Measurements from ENCODE around the gene PRMT9.

PRMT9 gene

GRCh38 chr4:147617841-147618691 lies 65.9 kb downstream of the PRMT9 start:
- DNase-seq, result peak; percentile 30 to 33

GRCh38 chr4:147617173-147617840 lies 66.7 kb downstream of the PRMT9 start, which contains the start of gene TMEM184C:
TSS of gene TMEM184C (plus strand) at chr4:147617397. CDS start at chr4:147617957, 560 bp downstream.
- DNase-seq, result peak; percentile 92 to 98

- DNase-seq, result no peak
Observed at GRCh38 chr4:147616849-147617172, 67.2 kb downstream of the PRMT9 start.

- DNase-seq, result no peak
Observed at GRCh38 chr4:147610686-147611085, 73.3 kb downstream of the PRMT9 start.

GRCh38 chr4:147607471-147607870 lies 76.5 kb downstream of the PRMT9 start:
- no peak for DNase-seq

GRCh38 chr4:147605499-147605898 lies 78.5 kb downstream of the PRMT9 start:
- DNase-seq, result no peak

GRCh38 chr4:147599769-147600168 lies 84.2 kb downstream of the PRMT9 start:
- no peak for DNase-seq

GRCh38 chr4:147599206-147599605 lies 84.8 kb downstream of the PRMT9 start:
- no peak for DNase-seq

- DNase-seq, result no peak
Observed at GRCh38 chr4:147597561-147597960, 86.4 kb downstream of the PRMT9 start.

GRCh38 chr4:147596981-147597380 lies 87.0 kb downstream of the PRMT9 start:
- no peak for DNase-seq

- DNase-seq, result no peak
Observed at GRCh38 chr4:147596377-147596776, 87.6 kb downstream of the PRMT9 start.

- DNase-seq, result no peak
Observed at GRCh38 chr4:147594578-147594977, 89.4 kb downstream of the PRMT9 start.

GRCh38 chr4:147594107-147594506 lies 89.9 kb downstream of the PRMT9 start:
- no peak for DNase-seq

GRCh38 chr4:147591106-147591505 lies 92.9 kb downstream of the PRMT9 start:
- no peak for DNase-seq

- DNase-seq, result peak; percentile 13 to 70
Observed at GRCh38 chr4:147590249-147590920, 93.6 kb downstream of the PRMT9 start.

GRCh38 chr4:147589586-147589985 lies 94.4 kb downstream of the PRMT9 start:
- DNase-seq, result no peak

Measured in inflammatory macrophage treated with lipopolysaccharide for 1 hour (primary cell).